Measurements from ENCODE around the gene NAP1L4. TPM values are rescaled to one million over a fixed set of nuclear protein-coding genes. Genes with fewer than 3 reads are reported as not detected.

Gene NAP1L4
- total RNA-seq, 1 experiment from 2014 or later: 140 TPM

DNA sequence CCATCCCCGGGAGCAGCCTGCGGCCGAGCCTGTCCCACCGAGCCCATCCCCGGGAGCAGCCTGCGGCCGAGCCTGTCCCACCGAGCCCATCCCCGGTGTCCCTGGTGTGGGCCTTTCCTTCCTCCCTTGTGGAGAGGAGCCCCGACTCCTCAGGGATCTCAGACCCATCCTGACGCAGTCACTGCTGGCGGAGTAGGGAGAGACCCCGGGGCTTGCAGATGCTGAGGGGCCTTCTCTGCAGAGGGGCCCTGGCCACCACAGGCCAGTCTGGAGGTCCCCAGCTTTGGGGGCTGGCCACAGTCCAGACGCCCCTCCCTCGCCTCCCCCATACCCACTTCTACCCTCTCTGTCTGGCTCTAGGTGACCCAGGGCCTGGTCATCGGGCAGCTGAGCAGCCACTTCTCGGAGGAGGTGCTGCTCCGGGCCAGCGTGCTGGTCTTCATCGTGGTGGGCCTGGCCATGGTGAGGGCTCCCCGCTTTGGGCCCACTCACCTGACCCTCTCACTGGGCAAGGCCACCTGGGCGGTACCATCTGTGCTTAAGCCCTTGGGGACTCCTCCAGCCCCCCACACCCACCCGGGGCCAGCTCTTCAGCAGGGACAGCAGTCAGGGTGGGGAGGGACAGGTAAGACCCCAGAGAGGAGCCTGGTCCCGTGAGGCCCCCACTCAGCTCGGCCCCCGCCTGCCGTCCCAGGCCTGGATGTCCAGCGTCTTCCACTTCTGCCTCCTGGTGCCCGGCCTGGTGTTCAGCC is 70.2 kb downstream of the NAP1L4 start:
- CTCF ChIA-PET: interaction anchor here (0.7 kb wide), 1 partner anchor 693 kb away, joined by 9 read pairs; no protein-coding TSS in a partner anchor
- no peak for DNase-seq
- no peak overlapping the region for H3K27ac Mint-ChIP-seq (ENCODE audit: unreplicated experiment)
- H3K4me3 Mint-ChIP-seq (ENCODE audit: low read depth, unreplicated experiment): no peak overlapping the region
- intact Hi-C loops (cut with micrococcal nuclease; ENCODE audit: unreplicated experiment): no loop called here
- no peaks in the 10 kb centered on the region for H3K27me3 Mint-ChIP-seq (ENCODE audit: unreplicated experiment)
- H3K9me3 Mint-ChIP-seq (ENCODE audit: low read depth, unreplicated experiment): no peaks in the 10 kb centered on the region
- peaks cover 44% of the 10 kb centered on the region for H3K36me3 Mint-ChIP-seq (ENCODE audit: insufficient read depth, unreplicated experiment)
- H3K4me1 Mint-ChIP-seq (ENCODE audit: low read depth, unreplicated experiment): peaks cover 15% of the 10 kb centered on the region
- BruUV-seq (replicated peaks): no TSS peak
- TF ChIP-seq, protein P1, sequence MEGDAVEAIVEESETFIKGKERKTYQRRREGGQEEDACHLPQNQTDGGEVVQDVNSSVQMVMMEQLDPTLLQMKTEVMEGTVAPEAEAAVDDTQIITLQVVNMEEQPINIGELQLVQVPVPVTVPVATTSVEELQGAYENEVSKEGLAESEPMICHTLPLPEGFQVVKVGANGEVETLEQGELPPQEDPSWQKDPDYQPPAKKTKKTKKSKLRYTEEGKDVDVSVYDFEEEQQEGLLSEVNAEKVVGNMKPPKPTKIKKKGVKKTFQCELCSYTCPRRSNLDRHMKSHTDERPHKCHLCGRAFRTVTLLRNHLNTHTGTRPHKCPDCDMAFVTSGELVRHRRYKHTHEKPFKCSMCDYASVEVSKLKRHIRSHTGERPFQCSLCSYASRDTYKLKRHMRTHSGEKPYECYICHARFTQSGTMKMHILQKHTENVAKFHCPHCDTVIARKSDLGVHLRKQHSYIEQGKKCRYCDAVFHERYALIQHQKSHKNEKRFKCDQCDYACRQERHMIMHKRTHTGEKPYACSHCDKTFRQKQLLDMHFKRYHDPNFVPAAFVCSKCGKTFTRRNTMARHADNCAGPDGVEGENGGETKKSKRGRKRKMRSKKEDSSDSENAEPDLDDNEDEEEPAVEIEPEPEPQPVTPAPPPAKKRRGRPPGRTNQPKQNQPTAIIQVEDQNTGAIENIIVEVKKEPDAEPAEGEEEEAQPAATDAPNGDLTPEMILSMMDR (IDR thresholded peaks at IDR 0.05; ENCODE audit: unreplicated experiment): no peak

GRCh38 chr11:2921261-2921660 is 70.9 kb downstream of the NAP1L4 start:
- TF ChIP-seq, protein P1 (IDR thresholded peaks at IDR 0.05; ENCODE audit: unreplicated experiment): no peak
- DNase-seq: no peak
- Mint-ChIP-seq H3K27me3 (ENCODE audit: unreplicated experiment) (no peaks in the 10 kb centered on the region), H3K4me3 (ENCODE audit: low read depth, unreplicated experiment) (no peak overlapping the region), H3K27ac (ENCODE audit: unreplicated experiment) (peak overlapping the region; percentile 34), H3K36me3 (ENCODE audit: insufficient read depth, unreplicated experiment) (peaks cover 38% of the 10 kb centered on the region), H3K4me1 (ENCODE audit: low read depth, unreplicated experiment) (peaks cover 15% of the 10 kb centered on the region), H3K9me3 (ENCODE audit: low read depth, unreplicated experiment) (no peaks in the 10 kb centered on the region)
- intact Hi-C loops (cut with micrococcal nuclease; ENCODE audit: unreplicated experiment): no loop called here
- BruUV-seq (replicated peaks): no TSS peak
- CTCF ChIA-PET: interaction anchor here (0.6 to 0.7 kb wide), 2 partner anchors 97 to 693 kb away, joined by 5 to 9 read pairs; no protein-coding TSS in a partner anchor

- no peaks in the 10 kb centered on the region for H3K27me3 Mint-ChIP-seq (ENCODE audit: unreplicated experiment)
- TF ChIP-seq, protein P1 (IDR thresholded peaks at IDR 0.05; ENCODE audit: unreplicated experiment): no peak
- H3K4me3 Mint-ChIP-seq (ENCODE audit: low read depth, unreplicated experiment): no peak overlapping the region
- no peaks in the 10 kb centered on the region for H3K9me3 Mint-ChIP-seq (ENCODE audit: low read depth, unreplicated experiment)
- H3K36me3 Mint-ChIP-seq (ENCODE audit: insufficient read depth, unreplicated experiment): peaks cover 31% of the 10 kb centered on the region
- H3K4me1 Mint-ChIP-seq (ENCODE audit: low read depth, unreplicated experiment): peaks cover 14% of the 10 kb centered on the region
- no peak overlapping the region for H3K27ac Mint-ChIP-seq (ENCODE audit: unreplicated experiment)
- CTCF ChIA-PET: interaction anchor here (0.6 to 0.7 kb wide), 2 partner anchors 96 to 227 kb away, joined by 4 to 5 read pairs; no protein-coding TSS in a partner anchor
- DNase-seq: no peak
- BruUV-seq (replicated peaks): no TSS peak
- intact Hi-C loops (cut with micrococcal nuclease; ENCODE audit: unreplicated experiment): no loop called here
These were observed 71.8 kb downstream of the NAP1L4 start for GRCh38 chr11:2920343-2920742.

DNA sequence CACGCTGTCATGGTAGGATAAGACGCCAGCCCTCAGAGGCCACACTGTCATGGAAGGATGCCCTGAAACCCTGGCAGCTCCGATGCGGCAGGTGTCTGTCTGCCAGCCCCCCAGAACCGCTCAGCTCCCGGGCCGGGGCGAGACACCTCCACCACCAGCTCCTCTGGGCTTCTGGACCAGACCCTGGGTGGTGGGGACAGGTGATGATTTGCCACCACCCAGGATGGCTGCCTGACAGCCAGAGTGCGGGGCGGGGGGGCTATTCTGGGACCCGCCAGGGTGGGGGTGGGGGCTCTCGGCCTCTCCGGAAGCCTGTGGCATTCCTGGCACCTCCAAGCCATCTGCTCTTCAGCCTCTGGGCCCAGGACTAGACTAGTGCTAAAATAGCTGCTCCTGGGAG is 72.3 kb downstream of the NAP1L4 start:
- CTCF ChIA-PET: no interaction called here
- no TSS peak for BruUV-seq (replicated peaks)
- Mint-ChIP-seq H3K9me3 (ENCODE audit: low read depth, unreplicated experiment) (no peaks in the 10 kb centered on the region), H3K27me3 (ENCODE audit: unreplicated experiment) (no peaks in the 10 kb centered on the region), H3K36me3 (ENCODE audit: insufficient read depth, unreplicated experiment) (peaks cover 26% of the 10 kb centered on the region), H3K27ac (ENCODE audit: unreplicated experiment) (no peak overlapping the region), H3K4me3 (ENCODE audit: low read depth, unreplicated experiment) (no peak overlapping the region), H3K4me1 (ENCODE audit: low read depth, unreplicated experiment) (peaks cover 9% of the 10 kb centered on the region)
- no peak for DNase-seq
- TF ChIP-seq, protein P1 (IDR thresholded peaks at IDR 0.05; ENCODE audit: unreplicated experiment): no peak
- intact Hi-C loops (cut with micrococcal nuclease; ENCODE audit: unreplicated experiment): no loop called here

Measured in Calu3 (cell line).